HFF-Myc (cell line): ENCODE results near the gene MYO5B.

Experiments
- DNase-seq: peaks from one replicate; pipeline ENCODE4 v3.0.0-alpha.2; 2011; ENCODE audit warnings: low read depth; ENCODE audit errors: extremely low read depth
- H3K4me3 ChIP-seq: replicated peaks from 2 replicates; pipeline ENCODE4 v1.5.1; 2011; ENCODE audit warnings: low read depth, mild to moderate bottlenecking, control low read depth, low read length
- TF ChIP-seq, protein P1 (sequence below): IDR thresholded peaks from 2 replicates; pipeline ENCODE4 v1.5.1; 2012; ENCODE audit warnings: mild to moderate bottlenecking, low read depth, low read length, control low read depth; ENCODE audit errors: missing control alignments

MYO5B gene

DNA sequence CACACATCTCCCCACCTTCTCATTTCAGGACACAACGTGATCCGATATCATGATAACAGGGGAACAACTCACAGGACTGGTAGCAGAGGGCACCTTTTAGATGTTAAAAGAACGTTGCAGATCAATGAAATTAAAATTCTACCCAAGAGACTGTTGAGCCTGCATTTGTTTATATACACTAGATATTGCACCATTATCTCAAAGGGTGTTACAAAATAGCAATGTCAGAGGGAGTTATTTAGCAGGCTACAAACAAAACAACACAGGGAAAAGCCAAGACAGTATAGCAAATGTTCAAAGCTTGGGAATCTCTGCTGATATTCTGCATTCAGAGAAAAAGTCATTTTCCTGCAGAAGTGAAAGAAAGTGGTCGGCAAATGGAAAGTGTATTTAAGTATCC is 139.5 kb downstream of the MYO5B start:
- H3K4me3 ChIP-seq: no peak overlapping the region
- TF ChIP-seq, protein P1, sequence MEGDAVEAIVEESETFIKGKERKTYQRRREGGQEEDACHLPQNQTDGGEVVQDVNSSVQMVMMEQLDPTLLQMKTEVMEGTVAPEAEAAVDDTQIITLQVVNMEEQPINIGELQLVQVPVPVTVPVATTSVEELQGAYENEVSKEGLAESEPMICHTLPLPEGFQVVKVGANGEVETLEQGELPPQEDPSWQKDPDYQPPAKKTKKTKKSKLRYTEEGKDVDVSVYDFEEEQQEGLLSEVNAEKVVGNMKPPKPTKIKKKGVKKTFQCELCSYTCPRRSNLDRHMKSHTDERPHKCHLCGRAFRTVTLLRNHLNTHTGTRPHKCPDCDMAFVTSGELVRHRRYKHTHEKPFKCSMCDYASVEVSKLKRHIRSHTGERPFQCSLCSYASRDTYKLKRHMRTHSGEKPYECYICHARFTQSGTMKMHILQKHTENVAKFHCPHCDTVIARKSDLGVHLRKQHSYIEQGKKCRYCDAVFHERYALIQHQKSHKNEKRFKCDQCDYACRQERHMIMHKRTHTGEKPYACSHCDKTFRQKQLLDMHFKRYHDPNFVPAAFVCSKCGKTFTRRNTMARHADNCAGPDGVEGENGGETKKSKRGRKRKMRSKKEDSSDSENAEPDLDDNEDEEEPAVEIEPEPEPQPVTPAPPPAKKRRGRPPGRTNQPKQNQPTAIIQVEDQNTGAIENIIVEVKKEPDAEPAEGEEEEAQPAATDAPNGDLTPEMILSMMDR: no peak
- DNase-seq: no peak

GRCh38 chr18:50053111-50053510 is 141.8 kb downstream of the MYO5B start:
- H3K4me3 ChIP-seq: no peak overlapping the region
- TF ChIP-seq, protein P1: no peak
- DNase-seq: no peak

- DNase-seq: no peak
- no peak overlapping the region for H3K4me3 ChIP-seq
- TF ChIP-seq, protein P1: peak; percentile 22
These were observed 143.7 kb downstream of the MYO5B start for GRCh38 chr18:50051288-50051687.

DNA sequence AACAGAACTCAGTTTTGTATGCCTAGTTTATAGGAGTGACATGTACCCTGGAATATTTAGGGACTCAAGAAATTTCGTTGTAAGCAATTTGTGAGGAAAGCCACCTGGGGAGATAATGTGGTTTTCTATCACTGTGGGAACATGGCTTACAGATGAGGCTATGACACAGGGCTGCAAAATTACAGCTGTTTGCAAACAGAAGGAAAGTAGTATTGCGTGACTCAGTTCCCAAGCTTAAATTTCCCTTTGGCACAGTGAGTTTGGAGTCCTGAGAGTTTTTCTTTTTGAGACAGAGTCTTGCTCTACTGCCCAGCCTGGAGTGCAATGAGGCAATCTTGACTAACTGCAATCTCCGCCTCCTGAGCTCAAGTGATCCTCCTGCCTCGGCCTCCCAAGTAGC is 149.8 kb downstream of the MYO5B start:
- H3K4me3 ChIP-seq: no peak overlapping the region
- TF ChIP-seq, protein P1: no peak
- no peak for DNase-seq

DNA sequence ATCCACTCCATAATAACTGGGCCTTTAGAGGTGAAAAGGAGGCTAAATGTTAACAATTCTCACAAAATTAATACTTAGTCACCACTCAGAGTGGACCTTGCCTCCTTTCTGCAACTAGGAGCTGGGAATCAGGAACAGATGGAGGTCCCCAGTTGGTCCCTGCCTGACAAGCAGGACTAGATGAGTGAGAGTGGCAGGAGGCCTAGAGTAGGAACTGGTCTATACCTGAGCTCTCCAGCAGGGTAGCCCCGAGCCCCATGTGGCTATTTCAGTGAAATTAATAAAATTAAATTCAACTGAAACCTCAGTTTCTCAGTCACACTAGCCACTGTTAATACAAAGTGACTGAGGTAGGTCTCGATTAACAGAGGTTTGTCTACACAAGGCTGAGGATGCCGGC is 150.5 kb downstream of the MYO5B start:
- TF ChIP-seq, protein P1: no peak
- DNase-seq: no peak
- H3K4me3 ChIP-seq: no peak overlapping the region

DNA sequence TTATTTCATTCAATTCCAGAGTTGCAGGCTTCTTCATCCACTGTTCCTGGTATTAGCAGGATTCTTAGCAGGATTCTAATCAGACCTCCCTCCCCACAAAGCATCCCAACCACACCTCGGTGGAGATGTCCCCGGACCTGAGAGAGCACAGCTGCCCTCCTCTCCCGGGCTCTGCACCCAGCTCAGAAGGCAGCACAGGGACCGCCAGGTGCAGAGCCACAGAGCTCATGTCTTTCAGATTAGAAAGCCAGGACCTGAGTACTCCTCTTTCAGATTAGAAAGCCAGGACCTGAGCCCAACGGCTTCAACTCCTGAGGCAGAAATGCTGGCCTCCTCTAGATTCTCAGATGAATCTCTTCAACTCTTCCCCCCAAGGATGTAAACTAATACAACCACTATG is 152.3 kb downstream of the MYO5B start:
- TF ChIP-seq, protein P1: no peak
- DNase-seq: no peak
- H3K4me3 ChIP-seq: no peak overlapping the region

DNA sequence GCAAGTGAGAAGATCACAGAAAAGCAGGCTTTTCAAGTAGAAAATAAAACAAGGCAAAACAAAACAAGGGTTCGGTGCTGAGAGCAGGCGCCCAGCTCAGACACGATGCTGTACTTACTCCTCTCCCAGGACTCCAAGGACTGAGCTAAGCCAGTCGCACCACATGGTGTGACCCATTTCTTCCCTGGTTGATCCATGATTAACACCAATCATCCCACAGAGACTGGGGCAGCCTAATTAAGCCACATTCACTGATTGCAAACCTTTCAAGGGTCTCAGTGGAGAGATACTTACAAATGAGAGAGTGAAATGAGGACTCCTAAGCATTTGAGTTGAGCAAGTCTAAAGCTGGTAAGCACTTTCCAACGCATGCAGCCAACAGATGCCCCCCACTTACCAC is 155.2 kb downstream of the MYO5B start:
- no peak overlapping the region for H3K4me3 ChIP-seq
- DNase-seq: no peak
- TF ChIP-seq, protein P1: no peak
